Stimulated activated CD8-positive, alpha-beta memory T cell treated with anti-CD3 and anti-CD28 coated beads, Interleukin-4, amount 100 ng/mL, for 4 hours (primary cell): ENCODE data around the gene NEBL.

Experiments
- DNase-seq, 2 donors: peaks; one replicate each; pipeline ENCODE4 v3.0.0-alpha.2; 2020; ENCODE audit warnings: low read depth in 2 of 2, low spot score in 1 of 2

Gene NEBL

GRCh38 chr10:20870834-20871233, 26.3 kb downstream of the NEBL start:
- DNase-seq = no peak

GRCh38 chr10:20863008-20863407, 34.1 kb downstream of the NEBL start:
- no peak for DNase-seq

- DNase-seq = no peak
These were observed 38.6 kb downstream of the NEBL start for GRCh38 chr10:20858292-20859124.

GRCh38 chr10:20856484-20856883, 40.6 kb downstream of the NEBL start:
- no peak for DNase-seq

GRCh38 chr10:20855398-20856038, 41.6 kb downstream of the NEBL start:
- DNase-seq = no peak

GRCh38 chr10:20853276-20853675, 43.8 kb downstream of the NEBL start:
- no peak for DNase-seq

- DNase-seq = no peak
These were observed 44.8 kb downstream of the NEBL start for GRCh38 chr10:20852303-20852702.

- no peak for DNase-seq
These were observed 49.6 kb downstream of the NEBL start for GRCh38 chr10:20847512-20847911.

- DNase-seq = no peak
These were observed 50.8 kb downstream of the NEBL start for GRCh38 chr10:20846263-20846662.

GRCh38 chr10:20841419-20841818, 55.7 kb downstream of the NEBL start:
- no peak for DNase-seq

GRCh38 chr10:20839910-20840309, 57.2 kb downstream of the NEBL start:
- DNase-seq = no peak

GRCh38 chr10:20839141-20839540, 58.0 kb downstream of the NEBL start:
- DNase-seq = no peak

- no peak for DNase-seq
These were observed 60.7 kb downstream of the NEBL start for GRCh38 chr10:20836401-20836800.

- no peak for DNase-seq
These were observed 61.8 kb downstream of the NEBL start for GRCh38 chr10:20835335-20835734.

GRCh38 chr10:20834825-20835224, 62.3 kb downstream of the NEBL start:
- no peak for DNase-seq

- DNase-seq = no peak
These were observed 74.3 kb downstream of the NEBL start for GRCh38 chr10:20822825-20823224.

- DNase-seq = no peak
These were observed 79.5 kb downstream of the NEBL start for GRCh38 chr10:20817646-20818045.

- no peak for DNase-seq
These were observed 80.0 kb downstream of the NEBL start for GRCh38 chr10:20817116-20817515.

- no peak for DNase-seq
These were observed 83.0 kb downstream of the NEBL start for GRCh38 chr10:20814116-20814515.

GRCh38 chr10:20811131-20811530, 86.0 kb downstream of the NEBL start:
- DNase-seq = no peak

- DNase-seq = no peak
These were observed 87.5 kb downstream of the NEBL start for GRCh38 chr10:20809631-20810030.

- no peak for DNase-seq
These were observed 90.6 kb downstream of the NEBL start for GRCh38 chr10:20806487-20806886.

- DNase-seq = no peak
These were observed 99.8 kb downstream of the NEBL start for GRCh38 chr10:20797290-20797689.
